HG03159 (cell line): ENCODE data around the gene KIF26B.
"Not testable (repeated sequence)": the region's sequence is repeated elsewhere in the genome, so short reads cannot be mapped to it uniquely, and the experiment has no call there.

Experiments used
- ATAC-seq: cut with Tn5 transposase; IDR thresholded peaks from one replicate; pipeline ENCODE4 v1.9.1; 2021; ENCODE audit warnings: mild to moderate bottlenecking, moderate library complexity; ENCODE audit not compliant: unreplicated experiment

Gene KIF26B

GRCh38 chr1:245663841-245664240 is 509.1 kb downstream of the KIF26B start:
- ATAC-seq: no peak

DNA sequence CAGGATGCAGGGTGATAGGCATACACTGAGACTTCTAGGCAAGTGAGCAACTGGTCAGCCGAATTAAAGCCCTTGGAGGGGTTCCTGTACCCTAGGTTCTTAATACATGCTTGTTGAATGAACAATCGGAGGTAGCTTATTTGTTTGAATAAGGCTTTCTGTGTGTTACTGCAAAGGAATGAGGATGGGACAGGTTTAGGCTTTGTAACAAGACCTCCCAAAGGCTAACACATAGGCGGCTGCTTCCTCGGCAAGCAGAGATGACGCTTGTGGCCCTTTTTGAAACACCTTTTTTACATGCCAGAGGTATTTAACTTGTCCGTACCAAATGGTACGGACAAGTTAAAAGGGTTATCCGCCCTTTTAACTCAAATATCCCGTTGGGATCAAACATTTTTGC is 511.6 kb downstream of the KIF26B start:
- ATAC-seq: no peak

GRCh38 chr1:245671349-245671748 is 516.6 kb downstream of the KIF26B start:
- no peak for ATAC-seq

GRCh38 chr1:245671966-245672767 is 517.4 kb downstream of the KIF26B start:
- no peak for ATAC-seq

GRCh38 chr1:245672836-245673656 is 518.3 kb downstream of the KIF26B start:
- ATAC-seq: not testable (repeated sequence)

GRCh38 chr1:245673881-245674414 is 519.2 kb downstream of the KIF26B start:
- peak; percentile 69 for ATAC-seq

- no peak for ATAC-seq
Observed at GRCh38 chr1:245677461-245678240, 522.9 kb downstream of the KIF26B start.

GRCh38 chr1:245678860-245679411 is 524.2 kb downstream of the KIF26B start:
- ATAC-seq: no peak

DNA sequence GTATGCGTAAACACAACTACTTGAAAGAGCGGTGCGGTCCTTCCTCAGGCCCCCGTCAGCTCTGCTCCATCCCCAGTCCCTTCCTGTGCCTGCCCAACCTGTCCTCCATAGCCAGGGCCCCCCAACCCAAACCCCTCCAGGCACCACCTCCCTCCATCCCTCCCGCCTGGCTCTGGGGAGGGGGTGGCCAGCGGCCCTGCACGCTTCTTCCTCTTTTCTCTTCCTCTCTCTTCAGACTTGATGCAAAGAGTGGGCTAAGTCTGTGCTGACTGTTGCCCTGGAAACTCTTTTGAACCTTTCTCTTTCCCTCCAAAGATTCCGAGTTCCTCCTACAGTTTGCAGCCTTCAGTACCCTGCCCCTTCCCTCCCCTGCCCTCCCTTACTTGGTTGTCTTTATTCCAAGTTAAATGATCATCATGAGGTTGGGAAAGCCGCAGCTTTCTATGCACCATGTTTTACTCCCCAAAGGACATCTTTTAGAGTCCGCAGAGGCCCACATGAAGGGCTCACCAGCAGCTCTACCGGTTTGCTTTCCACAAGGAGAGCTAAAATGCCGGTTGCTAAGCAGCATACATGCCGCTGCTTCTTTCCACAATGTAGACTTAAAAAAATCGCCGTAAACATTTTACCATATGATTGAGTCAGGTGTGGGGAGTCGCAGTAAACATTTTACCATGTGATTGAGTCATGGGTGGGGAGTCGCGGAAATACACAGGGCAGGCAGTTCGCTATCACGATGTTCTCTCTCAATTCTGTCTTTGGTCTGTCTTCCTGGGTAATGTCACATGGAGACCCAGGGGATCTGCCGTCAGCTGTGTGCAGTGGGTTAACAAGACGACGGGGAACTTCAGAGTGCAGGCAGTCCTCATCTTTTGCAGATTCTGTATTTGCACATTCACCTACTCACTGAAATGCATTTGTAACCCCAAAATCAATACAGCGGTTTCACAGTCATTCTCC is 525.3 kb downstream of the KIF26B start:
- no peak for ATAC-seq

- no peak for ATAC-seq
Observed at GRCh38 chr1:245682638-245683628, 528.1 kb downstream of the KIF26B start.

DNA sequence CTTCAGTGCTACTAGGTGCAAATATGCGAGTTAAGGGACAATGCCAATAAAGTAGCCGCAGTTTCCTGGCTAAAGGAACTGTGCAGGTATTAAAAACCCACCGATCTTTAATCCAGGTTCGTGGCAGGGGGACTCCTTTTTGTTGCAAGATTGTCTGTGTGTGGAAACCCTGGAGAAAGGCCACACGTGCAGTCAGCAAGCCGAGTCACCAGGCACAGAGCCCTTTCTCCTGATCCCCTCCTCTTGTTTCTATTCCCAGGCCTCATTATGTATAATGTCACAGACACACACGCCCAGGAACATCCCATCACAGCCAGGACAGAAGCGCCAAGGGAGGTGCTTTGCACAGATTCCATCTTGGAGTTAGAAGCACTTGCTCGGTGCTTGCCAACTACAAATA is 528.9 kb downstream of the KIF26B start:
- no peak for ATAC-seq

DNA sequence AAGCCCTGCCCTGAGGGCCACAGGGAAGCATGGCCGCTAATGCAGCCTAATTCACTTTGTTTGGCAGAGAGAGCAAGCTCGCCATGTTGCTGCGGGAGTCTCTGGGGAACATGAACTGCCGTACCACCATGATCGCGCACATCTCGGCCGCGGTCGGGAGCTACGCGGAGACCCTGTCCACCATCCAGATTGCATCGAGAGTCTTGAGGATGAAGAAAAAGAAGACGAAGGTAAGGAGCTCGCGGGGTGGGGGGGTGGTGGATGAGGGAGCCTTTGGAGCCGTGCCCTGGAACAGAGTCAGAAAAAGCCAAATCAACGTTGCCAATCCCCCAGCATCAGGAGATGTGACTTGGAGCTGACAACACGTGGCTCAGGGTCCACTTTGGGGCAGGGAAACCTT is 529.4 kb downstream of the KIF26B start:
- ATAC-seq: no peak

DNA sequence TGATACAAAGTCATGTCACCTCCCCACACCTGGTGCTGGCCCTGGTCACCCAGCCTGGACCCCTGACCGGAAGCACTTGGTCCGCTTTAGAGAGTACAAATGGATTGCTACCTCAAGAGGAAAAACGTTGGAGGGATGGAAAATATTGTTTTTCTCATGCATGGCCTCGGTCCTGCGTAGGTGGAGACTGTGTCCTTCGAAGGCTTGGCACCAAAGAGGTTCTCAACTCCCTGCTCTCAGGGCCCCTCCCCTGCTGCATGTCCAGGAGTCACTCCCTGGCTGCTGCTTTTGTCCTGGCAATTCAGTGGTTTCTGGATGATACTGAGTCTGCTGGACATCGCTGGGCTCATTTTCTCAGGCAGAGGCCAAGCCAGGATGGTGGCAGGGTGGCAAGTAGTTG is 529.8 kb downstream of the KIF26B start:
- no peak for ATAC-seq

GRCh38 chr1:245685111-245685810 is 530.5 kb downstream of the KIF26B start:
- ATAC-seq: no peak

DNA sequence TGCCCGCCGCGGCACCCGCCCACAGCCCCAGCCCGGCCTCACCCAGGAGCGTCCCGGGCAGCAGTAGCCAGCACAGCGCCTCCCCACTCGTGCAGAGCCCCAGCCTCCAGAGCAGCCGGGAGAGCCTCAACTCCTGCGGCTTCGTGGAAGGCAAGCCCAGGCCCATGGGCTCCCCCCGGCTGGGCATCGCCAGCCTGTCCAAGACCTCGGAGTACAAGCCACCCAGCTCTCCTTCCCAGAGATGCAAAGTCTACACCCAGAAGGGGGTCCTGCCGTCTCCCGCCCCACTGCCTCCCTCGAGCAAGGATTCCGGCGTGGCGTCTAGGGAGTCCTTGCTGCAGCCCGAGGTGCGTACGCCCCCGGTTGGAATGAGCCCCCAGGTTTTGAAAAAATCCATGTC is 531.2 kb downstream of the KIF26B start:
- no peak for ATAC-seq

GRCh38 chr1:245686446-245687030 is 531.8 kb downstream of the KIF26B start:
- ATAC-seq: no peak

DNA sequence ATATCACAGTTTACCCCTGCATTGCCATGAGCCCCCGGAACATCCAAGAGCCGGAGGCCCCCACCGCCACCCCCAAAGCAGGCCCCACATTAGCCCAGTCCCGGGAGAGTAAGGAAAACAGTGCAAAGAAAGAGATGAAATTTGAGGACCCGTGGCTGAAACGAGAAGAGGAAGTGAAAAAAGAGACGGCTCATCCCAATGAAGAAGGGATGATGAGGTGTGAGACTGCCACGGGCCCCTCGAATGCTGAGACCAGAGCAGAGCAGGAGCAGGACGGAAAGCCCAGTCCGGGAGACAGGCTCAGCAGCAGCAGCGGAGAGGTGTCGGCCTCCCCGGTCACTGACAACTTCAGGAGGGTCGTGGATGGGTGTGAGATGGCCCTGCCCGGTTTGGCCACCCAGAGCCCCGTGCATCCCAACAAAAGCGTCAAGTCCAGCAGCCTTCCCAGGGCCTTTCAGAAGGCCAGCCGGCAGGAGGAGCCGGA is 532.4 kb downstream of the KIF26B start:
- ATAC-seq: no peak
